GF-D8 (cell line): ENCODE measurements around the gene MAPK11.

ENCODE experiments used
- DNase-seq: peaks from one replicate; lab custom pipeline; 2025; lab: John Stamatoyannopoulos, UW

Gene MAPK11

DNA sequence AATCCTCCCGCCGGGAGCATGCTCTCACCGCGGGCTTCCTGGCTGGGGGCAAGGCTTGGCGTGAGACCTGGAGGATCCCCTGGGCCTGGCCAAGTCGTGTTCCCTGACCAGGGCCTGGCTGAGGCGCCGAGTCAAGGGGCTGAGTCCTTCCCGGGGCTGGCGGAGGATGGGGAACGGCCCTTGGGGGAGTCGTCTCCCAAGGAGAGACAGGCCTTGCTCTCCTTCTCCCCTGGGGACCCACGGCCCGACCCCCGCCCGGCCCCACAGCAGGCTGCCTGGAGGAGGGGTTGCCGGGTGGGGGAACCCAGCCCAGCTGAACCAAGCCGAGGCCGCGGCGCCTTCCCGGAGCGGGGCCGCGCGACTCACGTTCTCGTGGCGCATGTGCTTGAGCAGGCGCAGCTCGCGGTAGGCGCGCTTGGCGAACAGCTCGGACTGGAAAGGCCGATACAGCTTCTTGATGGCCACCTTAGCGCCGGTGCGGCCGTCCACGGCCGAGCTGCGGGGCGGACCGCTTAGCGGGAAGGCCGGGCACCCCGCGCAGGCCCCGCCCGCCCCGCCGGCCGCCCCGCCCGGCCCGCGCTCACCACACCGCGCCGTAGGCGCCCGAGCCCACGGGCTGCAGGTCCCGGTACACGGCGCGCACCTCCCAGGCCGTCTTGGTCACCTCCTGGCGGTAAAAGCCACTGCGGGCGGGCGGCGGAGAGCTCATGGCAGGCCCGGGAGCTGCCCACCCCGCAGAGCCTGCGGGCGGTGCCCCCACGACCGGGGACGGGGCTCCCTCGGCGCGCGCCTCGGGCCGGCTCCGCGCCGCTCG is 9.2 kb downstream of the MAPK11 start:
- no peak for DNase-seq

GRCh38 chr22:50260434-50260800 is 9.8 kb downstream of the MAPK11 start:
- no peak for DNase-seq

- DNase-seq = no peak
These were observed 10.9 kb downstream of the MAPK11 start for GRCh38 chr22:50259302-50259701.

- DNase-seq = no peak
These were observed 11.6 kb downstream of the MAPK11 start for GRCh38 chr22:50258361-50259292.

GRCh38 chr22:50257451-50258360 is 12.5 kb downstream of the MAPK11 start:
- no peak for DNase-seq

GRCh38 chr22:50257041-50257440 is 13.1 kb downstream of the MAPK11 start:
- DNase-seq = no peak

DNA sequence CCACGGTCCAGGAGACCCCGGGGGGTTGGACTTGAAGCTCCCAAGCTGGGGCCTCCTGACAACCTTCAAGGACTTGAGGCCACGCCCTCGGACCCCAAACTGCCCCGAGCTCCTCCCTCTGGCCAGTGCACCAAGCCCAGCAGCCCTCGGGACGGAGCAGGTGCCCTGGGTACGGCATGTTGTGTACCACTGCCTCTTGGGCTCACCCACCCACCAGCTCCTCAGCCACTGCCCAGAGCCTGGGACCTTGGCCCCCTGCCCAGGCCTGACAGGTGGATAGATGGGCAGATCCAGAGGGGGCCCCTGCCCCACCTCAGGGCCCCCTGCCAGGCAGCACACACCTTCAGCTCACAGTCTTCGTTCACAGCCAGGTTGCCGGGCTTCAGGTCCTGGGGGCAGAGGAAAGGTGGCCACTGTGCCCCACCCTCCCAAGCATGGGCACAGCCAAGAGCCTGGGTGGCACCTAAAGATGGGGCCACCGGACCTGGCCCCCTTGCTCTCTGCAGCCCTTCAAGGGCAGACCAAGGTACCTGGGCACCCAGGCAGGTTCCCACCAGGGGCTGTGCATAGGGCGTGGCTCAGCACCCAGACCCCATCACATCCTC is 13.8 kb downstream of the MAPK11 start:
- DNase-seq = no peak

DNA sequence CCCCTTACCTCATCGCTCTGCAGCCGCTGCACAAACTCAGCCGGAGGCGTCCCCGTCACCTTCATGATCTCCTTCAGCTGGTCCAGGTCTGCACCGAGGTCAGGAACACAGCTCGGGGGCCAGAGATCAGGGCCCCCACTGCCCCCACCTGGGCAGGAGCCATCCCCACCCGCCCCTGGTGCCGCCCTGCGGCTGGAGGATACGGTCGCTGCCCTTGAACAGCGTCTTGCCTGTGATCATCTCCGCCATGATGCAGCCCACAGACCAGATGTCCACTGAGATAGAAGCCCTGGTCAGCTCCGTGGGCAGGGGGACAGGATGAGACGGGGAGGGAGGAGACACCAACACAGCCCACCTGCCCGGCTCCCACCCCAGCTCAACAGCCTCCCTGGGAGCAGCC is 14.6 kb downstream of the MAPK11 start:
- no peak for DNase-seq

DNA sequence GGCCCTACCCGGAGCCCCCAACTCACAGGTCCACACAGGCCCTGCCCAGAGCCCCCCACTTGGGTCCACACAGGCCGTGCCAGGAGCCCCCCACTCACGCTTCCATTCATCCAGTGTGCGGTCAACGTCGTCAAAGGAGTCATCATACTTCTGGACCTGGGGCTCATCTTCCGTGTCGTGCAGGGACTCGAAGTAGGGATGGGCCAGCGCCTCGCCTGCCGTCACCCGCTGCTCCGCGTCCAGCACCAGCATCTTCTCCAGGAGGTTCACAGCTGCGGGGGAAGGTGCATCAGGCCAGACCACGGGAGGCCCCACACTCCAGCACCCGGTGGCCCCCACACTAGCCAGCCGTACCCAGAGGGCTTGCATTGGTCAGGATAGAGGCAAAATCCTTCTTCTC is 15.1 kb downstream of the MAPK11 start:
- DNase-seq = no peak

GRCh38 chr22:50253941-50254340 is 16.2 kb downstream of the MAPK11 start:
- no peak for DNase-seq

- DNase-seq = no peak
These were observed 16.9 kb downstream of the MAPK11 start for GRCh38 chr22:50253046-50253915.

DNA sequence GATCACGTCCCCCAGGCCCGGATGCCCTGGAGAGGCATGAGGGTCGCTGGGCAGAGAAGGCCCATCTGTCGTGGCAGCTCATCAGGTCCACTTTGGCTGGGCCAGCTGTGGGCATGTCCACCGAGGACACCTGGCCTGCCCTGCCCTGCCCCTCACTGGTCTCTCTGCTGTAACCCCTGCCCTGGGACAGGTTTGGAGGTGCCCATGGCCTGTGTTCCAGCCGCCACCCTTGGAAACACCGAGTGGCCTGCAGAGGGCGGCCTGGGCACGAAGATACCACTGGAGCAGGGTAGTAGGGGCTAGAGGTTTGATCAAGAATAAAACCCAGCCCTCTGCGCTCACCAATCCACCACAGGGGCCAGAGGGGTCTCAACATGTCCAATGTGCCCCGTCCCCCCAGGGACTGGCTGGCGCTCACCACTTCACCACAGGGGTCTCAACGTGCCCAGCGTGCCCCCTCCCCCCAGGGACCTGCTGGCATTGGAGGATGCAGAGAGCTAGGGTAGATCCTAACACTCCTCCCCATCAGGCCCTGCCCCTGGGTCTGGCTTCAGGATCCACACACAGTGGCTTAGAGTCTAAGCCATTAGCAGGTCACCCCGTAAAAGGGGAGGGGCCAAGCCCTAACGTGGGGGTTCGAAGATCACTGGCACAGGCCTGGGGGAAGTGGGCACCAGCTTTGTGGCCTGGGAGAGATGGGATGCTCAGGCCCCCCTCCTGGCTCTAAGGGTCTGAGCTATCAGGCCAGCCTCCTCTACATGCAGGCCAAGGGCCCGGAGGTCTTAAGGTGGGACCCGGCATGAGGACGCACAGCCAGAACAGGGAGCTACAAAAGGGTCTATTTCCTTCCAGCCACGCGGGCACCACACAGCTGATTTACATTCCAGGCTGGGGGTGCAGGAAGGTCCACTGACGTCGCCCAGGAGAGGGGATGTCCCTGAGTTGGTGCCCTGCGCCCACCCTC is 17.8 kb downstream of the MAPK11 start:
- peak; percentile 18 for DNase-seq

GRCh38 chr22:50251477-50252081 is 18.6 kb downstream of the MAPK11 start:
- no peak for DNase-seq

- DNase-seq = peak; percentile 57
These were observed 19.4 kb downstream of the MAPK11 start, which contains the start of gene HDAC10 for GRCh38 chr22:50250555-50251476. Gene HDAC10, minus strand, starts transcription at chr22:50251265. Its CDS starts 233 bp downstream, at chr22:50251032.

DNA sequence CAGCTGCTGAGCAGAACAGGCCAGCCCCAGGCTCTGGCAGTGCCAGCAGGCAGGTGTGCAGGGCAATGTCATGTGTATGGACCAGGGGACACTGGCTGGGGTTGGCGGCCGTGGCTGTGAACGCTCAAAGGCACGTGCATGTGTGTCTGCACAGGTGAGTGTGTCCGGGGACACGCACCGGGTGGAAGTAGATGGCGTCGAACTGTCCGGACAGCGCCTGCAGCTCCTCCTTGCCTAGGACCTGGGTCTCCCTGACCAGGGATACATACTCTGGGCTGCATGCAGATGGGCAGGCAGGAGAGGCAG is 20.0 kb downstream of the MAPK11 start:
- DNase-seq = no peak

DNA sequence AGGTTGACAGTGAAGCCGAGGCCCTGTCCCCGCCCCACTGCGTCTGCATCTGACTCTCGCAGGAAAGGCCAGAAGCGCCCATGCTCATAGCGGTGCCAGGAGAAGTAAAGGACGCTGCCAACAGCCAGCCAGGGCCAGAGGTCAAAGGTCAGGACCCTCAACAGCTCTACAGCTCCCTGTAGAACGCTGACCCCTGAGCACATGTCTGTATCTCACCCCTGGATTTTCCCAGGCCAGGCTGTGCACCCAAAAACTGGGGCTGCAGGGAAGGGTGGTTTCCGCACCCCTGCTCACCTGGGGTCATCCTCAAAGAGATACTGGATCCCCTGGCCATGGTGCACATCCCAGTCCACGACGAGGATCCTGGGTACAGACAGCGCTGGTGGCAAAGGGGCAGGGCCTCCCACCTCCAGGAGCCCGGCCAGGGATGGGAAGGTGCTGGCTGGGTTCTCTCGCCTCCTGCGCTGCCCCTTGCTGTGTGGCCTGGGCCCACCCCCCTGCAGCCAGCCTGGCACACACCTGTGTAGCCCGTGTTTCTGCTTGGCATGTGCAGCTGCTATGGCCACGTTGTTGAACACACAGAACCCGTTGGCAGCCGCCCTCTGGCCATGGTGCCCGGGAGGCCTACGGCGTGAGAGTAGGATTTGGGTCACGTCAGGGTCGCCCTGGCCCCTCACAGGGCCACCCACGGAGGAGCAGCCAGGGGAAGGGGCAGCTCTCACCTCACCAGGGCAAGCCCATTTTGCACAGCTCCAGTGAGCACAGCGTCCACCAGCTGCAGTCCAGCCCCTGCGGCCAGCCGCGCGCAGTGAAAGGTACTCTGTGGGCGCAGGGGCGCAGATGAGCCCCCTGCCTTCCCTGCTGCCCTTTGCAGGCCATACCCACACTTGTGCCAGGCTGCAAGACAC is 20.6 kb downstream of the MAPK11 start:
- no peak for DNase-seq
